ENCODE measurements around the gene CDX1. TPM values are rescaled to one million over a fixed set of nuclear protein-coding genes. Genes with fewer than 3 reads are reported as not detected.

CDX1 gene
- total RNA-seq, 1 donor from 2014 or later, result not detected

DNA sequence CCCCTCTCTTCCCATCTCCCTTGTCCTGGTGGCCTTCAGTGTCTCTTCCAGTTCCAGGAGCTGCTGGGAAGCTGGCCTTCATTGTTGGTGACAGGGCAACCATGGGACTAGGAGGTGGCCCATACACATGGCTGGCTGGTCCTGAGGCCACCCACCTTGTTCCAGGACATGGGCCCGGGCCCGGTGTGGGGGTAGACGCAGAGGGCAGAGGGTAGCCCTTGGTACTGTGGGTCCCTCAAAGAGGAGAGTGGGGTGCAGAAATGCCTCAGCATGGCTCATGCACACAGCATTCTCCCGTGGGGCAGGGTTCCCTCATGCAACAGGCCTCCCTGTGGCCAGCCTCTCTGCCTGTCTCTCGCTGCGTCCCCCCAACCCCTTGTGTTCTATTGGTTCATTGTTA lies 44.1 kb downstream of the CDX1 start:
- no peak for DNase-seq (ENCODE audit: low read depth)
- no peak overlapping the region for H3K4me3 ChIP-seq (ENCODE audit: low read depth, low read length)
- TF ChIP-seq CTCF (conservative IDR thresholded peaks at IDR 0.05; ENCODE audit: low read depth, low read length), result no peak

- no peak for DNase-seq (ENCODE audit: low read depth)
- no peak overlapping the region for H3K4me3 ChIP-seq (ENCODE audit: low read depth, low read length)
- TF ChIP-seq CTCF (conservative IDR thresholded peaks at IDR 0.05; ENCODE audit: low read depth, low read length), result no peak
These were observed 44.8 kb downstream of the CDX1 start for GRCh38 chr5:150211156-150212030.

- no peak for TF ChIP-seq CTCF (conservative IDR thresholded peaks at IDR 0.05; ENCODE audit: low read depth, low read length)
- no peak for DNase-seq (ENCODE audit: low read depth)
- no peak overlapping the region for H3K4me3 ChIP-seq (ENCODE audit: low read depth, low read length)
These were observed 47.0 kb downstream of the CDX1 start for GRCh38 chr5:150213530-150213929.

- no peak for DNase-seq (ENCODE audit: low read depth)
- no peak overlapping the region for H3K4me3 ChIP-seq (ENCODE audit: low read depth, low read length)
- no peak for TF ChIP-seq CTCF (conservative IDR thresholded peaks at IDR 0.05; ENCODE audit: low read depth, low read length)
These were observed 47.7 kb downstream of the CDX1 start for GRCh38 chr5:150214289-150214688.

DNA sequence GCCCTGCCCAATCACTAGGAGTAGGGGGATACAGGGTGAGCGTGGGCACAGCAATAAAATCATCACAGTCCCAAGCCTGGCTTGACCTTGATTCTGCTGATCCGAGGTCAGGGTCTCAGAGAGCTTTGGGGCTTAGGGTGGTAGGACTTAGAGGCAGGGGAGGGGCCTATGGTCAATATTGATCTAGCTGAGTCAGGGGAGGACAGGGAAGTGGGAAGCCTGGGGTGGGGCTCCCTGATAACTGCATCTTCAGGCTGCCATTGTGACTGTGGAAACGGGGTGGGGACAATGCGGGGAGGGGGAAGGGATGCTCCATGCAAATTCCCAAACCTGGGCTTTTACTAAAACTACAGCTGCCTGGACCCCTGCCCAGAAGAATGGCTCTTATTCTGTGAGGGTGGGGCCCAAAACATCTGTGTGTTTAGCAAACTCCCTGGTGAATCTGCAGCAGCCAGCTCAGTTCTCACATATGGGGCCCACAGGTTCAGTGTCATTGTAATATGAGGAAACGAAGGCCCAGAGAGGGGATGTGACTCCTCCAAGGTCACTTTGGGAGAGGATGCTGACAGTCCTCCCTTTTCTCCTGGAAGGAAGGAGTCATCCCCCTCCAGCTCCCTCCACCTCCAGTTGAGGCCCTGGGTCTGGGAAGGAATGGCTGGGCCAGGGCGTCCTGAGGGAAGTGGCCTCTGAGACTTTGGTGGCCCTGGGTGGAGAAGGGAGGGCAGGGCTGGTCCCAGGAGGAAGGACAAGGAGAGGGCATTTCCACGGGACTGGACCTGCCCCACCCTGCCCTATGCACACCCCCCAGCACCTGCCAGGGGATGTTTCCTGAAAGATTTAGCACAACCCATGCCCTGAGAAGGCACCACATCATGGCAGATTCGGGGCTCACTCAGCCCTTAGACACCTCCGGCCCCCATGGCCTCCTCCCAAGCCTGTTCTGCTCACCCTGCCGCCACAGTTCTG lies 49.7 kb downstream of the CDX1 start:
- no peak overlapping the region for H3K4me3 ChIP-seq (ENCODE audit: low read depth, low read length)
- DNase-seq (ENCODE audit: low read depth), result no peak
- TF ChIP-seq CTCF (conservative IDR thresholded peaks at IDR 0.05; ENCODE audit: low read depth, low read length), result no peak

GRCh38 chr5:150217038-150217437 lies 50.5 kb downstream of the CDX1 start:
- DNase-seq (ENCODE audit: low read depth), result no peak
- TF ChIP-seq CTCF (conservative IDR thresholded peaks at IDR 0.05; ENCODE audit: low read depth, low read length), result no peak
- H3K4me3 ChIP-seq (ENCODE audit: low read depth, low read length), result no peak overlapping the region

Data from epithelial cell of proximal tubule (primary cell).